GM12878 (cell line): ENCODE data around the gene GAB1. TPM values are rescaled to one million over a fixed set of nuclear protein-coding genes. Genes with fewer than 3 reads are reported as not detected.

Source experiments
- ATAC-seq: fragments of 200-7000 bp; cut with Tn5 transposase; 3 replicates; pipeline ENCODE4 v1.9.1; 2020; ENCODE audit warnings: mild to moderate bottlenecking, moderate library complexity
- BruUV-seq: library from RNA; stranded (reverse); fragments of 400-500 nt; replicated peaks from 2 replicates; lab custom pipeline; 2021; lab: Mats Ljungman, UMichigan
- CTCF ChIA-PET: fragments of 300-600 bp; sonication (Branson Sonifier 250); formaldehyde crosslinking; extraction: SDS; loops from one replicate; lab custom pipeline; 2021; ENCODE audit warnings: inconsistent platforms; lab: Yijun Ruan, JAX
- POLR2A ChIA-PET: fragments of 350-600 bp; formaldehyde crosslinking; extraction: SDS; loops from one replicate; lab custom pipeline; 2021; ENCODE audit warnings: inconsistent platforms; lab: Charles Lee
- RAD21 ChIA-PET: fragments of 300-600 bp; sonication (Branson Sonifier 250); formaldehyde crosslinking; loops from one replicate; lab custom pipeline; 2023; ENCODE audit warnings: antibody characterized with exemption; ENCODE audit not compliant: unreplicated experiment; lab: Charles Lee
- SMC1A ChIA-PET: fragments of 300-600 bp; sonication (Branson Sonifier 250); formaldehyde crosslinking; loops from one replicate; lab custom pipeline; 2023; ENCODE audit not compliant: unreplicated experiment, uncharacterized antibody; lab: Charles Lee
- DNase-seq: peaks from one replicate; pipeline ENCODE4 v3.0.0-alpha.2; 2011; ENCODE audit warnings: low read depth, low spot score
- FAIRE-seq: peaks from 3 replicates; lab custom pipeline; 2011; peaks lifted over from hg19 to GRCh38; lab: Jason Lieb, UNC
- H2AFZ ChIP-seq: 2 replicates; pipeline ENCODE4 v1.6.0; 2011; ENCODE audit warnings: low read depth, low read length, control low read depth; ENCODE audit not compliant: control insufficient read depth
- H3K27ac ChIP-seq: 2 replicates; pipeline ENCODE4 v1.5.1; 2011; ENCODE audit warnings: control low read depth; ENCODE audit not compliant: control insufficient read depth, insufficient read depth
- H3K27me3 ChIP-seq, 2 experiments: replicated peaks in 1 of 2; 2 replicates each; pipeline versions ENCODE4 v1.6.0 to v1.6.1; 2011; ENCODE audit warnings: low read length in 1 of 2; ENCODE audit not compliant: control insufficient read depth in 2 of 2, insufficient read depth in 2 of 2
- H3K36me3 ChIP-seq, 2 experiments: 2 replicates each; pipeline ENCODE4 v1.5.1; 2011; ENCODE audit warnings: low read length in 1 of 2; ENCODE audit not compliant: control insufficient read depth in 2 of 2, insufficient read depth in 2 of 2
- H3K4me1 ChIP-seq: 2 replicates; pipeline ENCODE4 v1.6.1; 2011; ENCODE audit warnings: mild to moderate bottlenecking, low read length, moderate library complexity, mixed read lengths; ENCODE audit not compliant: control insufficient read depth, insufficient read depth
- H3K4me2 ChIP-seq: 2 replicates; pipeline ENCODE4 v1.6.0; 2011; ENCODE audit warnings: control low read depth; ENCODE audit not compliant: control insufficient read depth, insufficient read depth
- H3K4me3 ChIP-seq: fragments of 200-600 bp; sonication (generic); 2 replicates; pipeline ENCODE4 v1.5.1; 2016
- H3K79me2 ChIP-seq: 2 replicates; pipeline ENCODE4 v1.6.0; 2011; ENCODE audit warnings: low read length; ENCODE audit not compliant: control insufficient read depth, insufficient read depth
- H3K9ac ChIP-seq: 2 replicates; pipeline ENCODE4 v1.8.0; 2011; ENCODE audit warnings: low read length, control low read depth, mixed read lengths; ENCODE audit not compliant: control insufficient read depth, insufficient read depth
- H3K9me3 ChIP-seq: replicated peaks from 3 replicates; pipeline ENCODE4 v1.5.1; 2011; ENCODE audit warnings: mild to moderate bottlenecking, low read length; ENCODE audit not compliant: control insufficient read depth, insufficient read depth
- H4K20me1 ChIP-seq: 2 replicates; pipeline ENCODE4 v1.6.0; 2011; ENCODE audit not compliant: control insufficient read depth, insufficient read depth
- ATF3 ChIP-seq: IDR thresholded peaks from 2 replicates; pipeline ENCODE4 v1.6.1; 2011; ENCODE audit warnings: low read depth, mild to moderate bottlenecking, low read length, moderate library complexity, borderline replicate concordance; ENCODE audit errors: extremely low read depth
- ATF7 ChIP-seq: fragments of 450-650 bp; IDR thresholded peaks from 2 replicates; pipeline ENCODE4 v1.6.1; 2016; ENCODE audit warnings: low read depth, mild to moderate bottlenecking
- CEBPZ ChIP-seq: fragments of 150-350 bp; IDR thresholded peaks from 2 replicates; pipeline ENCODE4 v1.6.1; 2016; ENCODE audit warnings: low read depth, low read length
- FOXK2 ChIP-seq: fragments of 450-650 bp; IDR thresholded peaks from 2 replicates; pipeline ENCODE4 v1.6.1; 2017; ENCODE audit warnings: mild to moderate bottlenecking, moderate library complexity
- HCFC1 ChIP-seq: fragments of 150-350 bp; IDR thresholded peaks from 2 replicates; pipeline ENCODE4 v1.6.1; 2014; ENCODE audit warnings: low read length
- MEF2A ChIP-seq: IDR thresholded peaks from 2 replicates; pipeline ENCODE4 v1.6.1; 2011; ENCODE audit warnings: low read depth, mild to moderate bottlenecking, low read length, moderate library complexity; ENCODE audit not compliant: insufficient read depth
- NFYB ChIP-seq: IDR thresholded peaks from 2 replicates; pipeline ENCODE4 v1.6.1; 2011; ENCODE audit warnings: low read depth, mild to moderate bottlenecking, low read length, improper control_type of control experiment, moderate library complexity; ENCODE audit not compliant: insufficient read depth
- SP1 ChIP-seq: IDR thresholded peaks from one replicate; pipeline ENCODE4 v1.6.1; 2011; ENCODE audit warnings: low read depth, low read length
- ZBTB11 ChIP-seq: fragments of 450-650 bp; formaldehyde crosslinking; IDR thresholded peaks from 2 replicates; pipeline ENCODE4 v1.5.0; 2022; ENCODE audit warnings: mild to moderate bottlenecking, missing genetic modification characterization
- WGBS: methylation state at CpG from one replicate; pipeline ENCODE4 v1.1.6; 2016; ENCODE audit warnings: low lambda C conversion rate; ENCODE audit not compliant: insufficient replicate concordance, insufficient coverage; ENCODE audit errors: missing lambda C conversion rate; 5-methylcytosine and 5-hydroxymethylcytosine counted together
- in situ Hi-C: fragments of 300-500 bp; cut with MboI; formaldehyde crosslinking; loops from 9 replicates; pipeline ENCODE4 v1.14.3; 2018; ENCODE audit warnings: mixed read lengths
- intact Hi-C: fragments of 100-400 bp; cut with micrococcal nuclease; formaldehyde crosslinking; loops from one replicate; pipeline ENCODE4 v1.14.2; 2022; ENCODE audit not compliant: unreplicated experiment
- polyA plus RNA-seq, 11 experiments: library from polyadenylated mRNA; depleted of rRNA in 4 of 11; unstranded in 6 of 11; stranded (reverse) in 5 of 11; fragments of >200 nt; fragmentation: Nextera tagmentation in 4 of 11; fragmentation: Illumina TruSeq in 1 of 11; extraction: Ambion mirVana in 4 of 11; extraction: Trizol in 1 of 11; gene quantifications; 1 replicate in 1 of 11; 2 replicates in 10 of 11; pipeline versions ENCODE4 v1.2.1 to v1.2.3, GENCODE V29; 2011 to 2016; ENCODE audit warnings: inconsistent platforms in 2 of 11, missing spikeins in 2 of 11, low read depth in 1 of 11
- total RNA-seq, 4 experiments: library from RNA; depleted of rRNA in 3 of 4; stranded (reverse); fragments of >200 nt in 3 of 4; fragmentation: Illumina TruSeq in 1 of 4; extraction: Trizol in 1 of 4; gene quantifications; 2 replicates each; pipeline versions ENCODE4 v1.2.1 to v1.2.3, GENCODE V29; 2013 to 2021

Gene GAB1
- total and polyA plus RNA-seq, 10 of the 15 experiments (the other 5 are each of a cell fraction or from before 2014, with no cell fraction given): 0.37 to 5.3 (median 3.2) TPM

GRCh38 chr4:143294310-143294709, 42.4 kb upstream of the GAB1 start (continued):
- TF ChIP-seq ZBTB11 (CRISPR knock-in tag): no peak
- no peak for TF ChIP-seq HCFC1
- no peak for TF ChIP-seq ATF3
- no peak for TF ChIP-seq SP1

GRCh38 chr4:143294710-143295275, 41.9 kb upstream of the GAB1 start:
- CTCF ChIA-PET: interaction anchor here (0.6 kb wide), 3 partner anchors 46 to 156 kb away, joined by 3 to 4 read pairs (median 4); no protein-coding TSS in a partner anchor
- in situ Hi-C loops: no loop called here
- POLR2A ChIA-PET: no interaction called here

More at GRCh38 chr4:143294710-143295275, 41.9 kb upstream of the GAB1 start:
- no peak overlapping the region for H2AFZ ChIP-seq
- H3K27ac ChIP-seq: no peak overlapping the region
- RAD21 ChIA-PET: no interaction called here
- SMC1A ChIA-PET: interaction anchor here (0.9 kb wide), 1 partner anchor 33 kb away, joined by 3 read pairs; no protein-coding TSS in a partner anchor
- H4K20me1 ChIP-seq: no peaks in the 10 kb centered on the region
- intact Hi-C loops: no loop called here
- no peak for DNase-seq
- H3K4me3 ChIP-seq: no peak overlapping the region
- no peaks in the 10 kb centered on the region for H3K36me3 ChIP-seq
- H3K9me3 ChIP-seq: no peaks in the 10 kb centered on the region
- 26% methylated on average over 4 of the region's 4 CpGs for WGBS
- H3K4me1 ChIP-seq: no peaks in the 10 kb centered on the region
- H3K9ac ChIP-seq: no peak overlapping the region
- H3K27me3 ChIP-seq: no peaks in the 10 kb centered on the region
- FAIRE-seq: no peak
- no peak overlapping the region for H3K4me2 ChIP-seq
- H3K79me2 ChIP-seq: no peaks in the 10 kb centered on the region
- TF ChIP-seq CEBPZ (no peak), ATF7 (no peak), NFYB (0 out of 2 replicates have a peak, but pooled peaks have one; percentile 7), FOXK2 (no peak), MEF2A (no peak)
- no peak for ATAC-seq
- BruUV-seq: no TSS peak
